SK-MEL-5 (cell line): Measurements from ENCODE around the gene SLC12A8. TPM values are rescaled to one million over a fixed set of nuclear protein-coding genes. Genes with fewer than 3 reads are reported as not detected.
A peak's percentile ranks its signal among the peaks of the same experiment; 100 is the strongest.

Experiments used
- DNase-seq: peaks from one replicate; pipeline ENCODE4 v3.0.0-alpha.2; 2016; ENCODE audit warnings: low read depth, low spot score
- in situ Hi-C: cut with HindIII; loops from 2 replicates; pipeline ENCODE4 v1.10.0; 2016; ENCODE audit warnings: low sequenced_read_pairs, high pct_unique_total_duplicates, low pct_unique_long_range_greater_than_20kb
- total RNA-seq: library from RNA; depleted of rRNA; stranded (reverse); fragments of >200 nt; shearing (Covaris generic); gene quantifications from 2 replicates; pipeline ENCODE4 v1.2.3, GENCODE V29; 2014

The SLC12A8 gene
- total RNA-seq, 1 experiment from 2014 or later, result 0.69 TPM

GRCh38 chr3:125166599-125167136, 45.9 kb downstream of the SLC12A8 start:
- DNase-seq, result no peak
- in situ Hi-C loops, result no loop called here

- no peak for DNase-seq
- in situ Hi-C loops, result no loop called here
Measured at GRCh38 chr3:125165948-125166553, 46.5 kb downstream of the SLC12A8 start.

GRCh38 chr3:125165189-125165947, 47.2 kb downstream of the SLC12A8 start:
- DNase-seq, result peak; percentile 71
- in situ Hi-C loops, result no loop called here

- peak; percentile 76 for DNase-seq
- in situ Hi-C loops, result no loop called here
Measured at GRCh38 chr3:125163739-125164601, 48.6 kb downstream of the SLC12A8 start.

- no peak for DNase-seq
- in situ Hi-C loops, result no loop called here
Measured at GRCh38 chr3:125161607-125162219, 50.8 kb downstream of the SLC12A8 start.

GRCh38 chr3:125160606-125161371, 51.8 kb downstream of the SLC12A8 start:
- in situ Hi-C loops, result no loop called here
- no peak for DNase-seq

- no peak for DNase-seq
- in situ Hi-C loops, result no loop called here
Measured at GRCh38 chr3:125157183-125157582, 55.4 kb downstream of the SLC12A8 start.

- no peak for DNase-seq
- in situ Hi-C loops, result no loop called here
Measured at GRCh38 chr3:125156456-125156855, 56.1 kb downstream of the SLC12A8 start.

- no peak for DNase-seq
- in situ Hi-C loops, result no loop called here
Measured at GRCh38 chr3:125154800-125155269, 57.7 kb downstream of the SLC12A8 start.

GRCh38 chr3:125154110-125154509, 58.4 kb downstream of the SLC12A8 start:
- in situ Hi-C loops, result no loop called here
- DNase-seq, result no peak

- in situ Hi-C loops, result no loop called here
Measured at GRCh38 chr3:125152951-125153350, 59.6 kb downstream of the SLC12A8 start.

GRCh38 chr3:125151916-125152315, 60.6 kb downstream of the SLC12A8 start:
- no peak for DNase-seq
- in situ Hi-C loops, result no loop called here

More at GRCh38 chr3:125152951-125153350, 59.6 kb downstream of the SLC12A8 start:
- no peak for DNase-seq

- DNase-seq, result no peak
- in situ Hi-C loops, result no loop called here
Measured at GRCh38 chr3:125151442-125151817, 61.1 kb downstream of the SLC12A8 start.

GRCh38 chr3:125150525-125151441, 61.8 kb downstream of the SLC12A8 start:
- DNase-seq, result peak; percentile 69
- in situ Hi-C loops, result no loop called here

- in situ Hi-C loops, result no loop called here
- DNase-seq, result no peak
Measured at GRCh38 chr3:125149462-125149861, 63.1 kb downstream of the SLC12A8 start.

GRCh38 chr3:125148836-125149235, 63.7 kb downstream of the SLC12A8 start:
- in situ Hi-C loops, result no loop called here
- DNase-seq, result no peak
